Stimulated activated memory B cell treated with anti-CD40 and anti-IgM and Interleukin-4, amounts not matched to agents 10 μg/mL and 1 μg/mL and 100 μg/mL, for 72 hours (primary cell): Measurements from ENCODE around the gene RASSF4.
A peak's percentile ranks its signal among the peaks of the same experiment; 100 is the strongest.

Source experiments
- ATAC-seq: fragments of 150-1000 bp; cut with Tn5 transposase; 2 replicates; pipeline ENCODE4 v1.10.0; 2021
- H3K27ac Mint-ChIP-seq: one replicate; pipeline ENCODE4 v1.8.0; 2022; ENCODE audit warnings: mild to moderate bottlenecking, mixed read lengths
- H3K27me3 Mint-ChIP-seq: one replicate; pipeline ENCODE4 v1.8.0; 2022; ENCODE audit warnings: mixed read lengths
- H3K36me3 Mint-ChIP-seq: one replicate; pipeline ENCODE4 v1.8.0; 2022; ENCODE audit warnings: mixed read lengths
- H3K4me1 Mint-ChIP-seq: one replicate; pipeline ENCODE4 v1.8.0; 2022; ENCODE audit warnings: mixed read lengths
- H3K4me3 Mint-ChIP-seq: one replicate; pipeline ENCODE4 v1.8.0; 2022; ENCODE audit warnings: mild to moderate bottlenecking, moderate library complexity, mixed read lengths
- H3K9me3 Mint-ChIP-seq: one replicate; pipeline ENCODE4 v1.8.0; 2022; ENCODE audit warnings: mixed read lengths

Gene RASSF4

GRCh38 chr10:44991571-44991970 lies 32.0 kb downstream of the RASSF4 start:
- Mint-ChIP-seq H3K27ac (no peak overlapping the region), H3K4me1 (no peaks in the 10 kb centered on the region), H3K4me3 (no peak overlapping the region), H3K27me3 (peaks cover 44% of the 10 kb centered on the region), H3K36me3 (peaks cover 5% of the 10 kb centered on the region), H3K9me3 (no peaks in the 10 kb centered on the region)
- ATAC-seq, result no peak

GRCh38 chr10:44992070-44992731 lies 32.6 kb downstream of the RASSF4 start:
- peaks cover 5% of the 10 kb centered on the region for H3K36me3 Mint-ChIP-seq
- no peak for ATAC-seq
- H3K27ac Mint-ChIP-seq, result no peak overlapping the region
- no peak overlapping the region for H3K4me3 Mint-ChIP-seq
- H3K9me3 Mint-ChIP-seq, result no peaks in the 10 kb centered on the region
- no peaks in the 10 kb centered on the region for H3K4me1 Mint-ChIP-seq
- H3K27me3 Mint-ChIP-seq, result peaks cover 44% of the 10 kb centered on the region

- H3K4me1 Mint-ChIP-seq, result no peaks in the 10 kb centered on the region
- H3K4me3 Mint-ChIP-seq, result no peak overlapping the region
- no peak overlapping the region for H3K27ac Mint-ChIP-seq
- peaks cover 5% of the 10 kb centered on the region for H3K36me3 Mint-ChIP-seq
- no peaks in the 10 kb centered on the region for H3K9me3 Mint-ChIP-seq
- no peak for ATAC-seq
- H3K27me3 Mint-ChIP-seq, result peaks cover 44% of the 10 kb centered on the region
These were observed 33.2 kb downstream of the RASSF4 start for GRCh38 chr10:44992732-44993225.

- no peak for ATAC-seq
- no peak overlapping the region for H3K4me3 Mint-ChIP-seq
- no peak overlapping the region for H3K27ac Mint-ChIP-seq
- peaks cover 5% of the 10 kb centered on the region for H3K36me3 Mint-ChIP-seq
- H3K27me3 Mint-ChIP-seq, result peaks cover 44% of the 10 kb centered on the region
- H3K4me1 Mint-ChIP-seq, result no peaks in the 10 kb centered on the region
- no peaks in the 10 kb centered on the region for H3K9me3 Mint-ChIP-seq
These were observed 33.8 kb downstream of the RASSF4 start for GRCh38 chr10:44993226-44993921.

- H3K4me1 Mint-ChIP-seq, result no peaks in the 10 kb centered on the region
- no peak overlapping the region for H3K27ac Mint-ChIP-seq
- no peaks in the 10 kb centered on the region for H3K9me3 Mint-ChIP-seq
- no peak overlapping the region for H3K4me3 Mint-ChIP-seq
- H3K36me3 Mint-ChIP-seq, result peaks cover 5% of the 10 kb centered on the region
- no peak for ATAC-seq
- H3K27me3 Mint-ChIP-seq, result peaks cover 43% of the 10 kb centered on the region
These were observed 34.5 kb downstream of the RASSF4 start for GRCh38 chr10:44993922-44994751.

- H3K27me3 Mint-ChIP-seq, result peaks cover 35% of the 10 kb centered on the region
- H3K4me3 Mint-ChIP-seq, result no peak overlapping the region
- H3K36me3 Mint-ChIP-seq, result peaks cover 5% of the 10 kb centered on the region
- H3K4me1 Mint-ChIP-seq, result peaks cover 5% of the 10 kb centered on the region
- no peaks in the 10 kb centered on the region for H3K9me3 Mint-ChIP-seq
- ATAC-seq, result no peak
- no peak overlapping the region for H3K27ac Mint-ChIP-seq
These were observed 35.3 kb downstream of the RASSF4 start for GRCh38 chr10:44994752-44995530.

GRCh38 chr10:44995581-44995913 lies 35.9 kb downstream of the RASSF4 start:
- Mint-ChIP-seq H3K9me3 (no peaks in the 10 kb centered on the region), H3K27ac (no peak overlapping the region), H3K4me1 (peaks cover 11% of the 10 kb centered on the region), H3K36me3 (peaks cover 5% of the 10 kb centered on the region), H3K27me3 (peaks cover 29% of the 10 kb centered on the region), H3K4me3 (no peak overlapping the region)
- no peak for ATAC-seq

- Mint-ChIP-seq H3K27me3 (peaks cover 27% of the 10 kb centered on the region), H3K4me1 (peaks cover 12% of the 10 kb centered on the region), H3K9me3 (no peaks in the 10 kb centered on the region), H3K27ac (no peak overlapping the region), H3K36me3 (peaks cover 5% of the 10 kb centered on the region), H3K4me3 (no peak overlapping the region)
- no peak for ATAC-seq
These were observed 36.5 kb downstream of the RASSF4 start for GRCh38 chr10:44995914-44996669.

- H3K4me1 Mint-ChIP-seq, result peaks cover 14% of the 10 kb centered on the region
- H3K36me3 Mint-ChIP-seq, result peaks cover under 1% of the 10 kb centered on the region
- H3K27me3 Mint-ChIP-seq, result peaks cover 18% of the 10 kb centered on the region
- ATAC-seq, result no peak
- no peak overlapping the region for H3K27ac Mint-ChIP-seq
- H3K4me3 Mint-ChIP-seq, result no peak overlapping the region
- no peaks in the 10 kb centered on the region for H3K9me3 Mint-ChIP-seq
These were observed 37.6 kb downstream of the RASSF4 start for GRCh38 chr10:44997105-44997748.

- Mint-ChIP-seq H3K27me3 (peaks cover 8% of the 10 kb centered on the region), H3K9me3 (peaks cover 2% of the 10 kb centered on the region), H3K27ac (no peak overlapping the region), H3K36me3 (peaks cover 10% of the 10 kb centered on the region), H3K4me1 (peaks cover 20% of the 10 kb centered on the region), H3K4me3 (no peak overlapping the region)
- ATAC-seq, result no peak
These were observed 38.6 kb downstream of the RASSF4 start for GRCh38 chr10:44998146-44998631.

- Mint-ChIP-seq H3K4me1 (peaks cover 20% of the 10 kb centered on the region), H3K9me3 (peaks cover 2% of the 10 kb centered on the region), H3K27ac (peak overlapping the region; percentile 95), H3K36me3 (peaks cover 31% of the 10 kb centered on the region), H3K4me3 (peak overlapping the region; percentile 83), H3K27me3 (no peaks in the 10 kb centered on the region)
- peak; percentile 1 for ATAC-seq
These were observed 40.6 kb downstream of the RASSF4 start for GRCh38 chr10:45000138-45000751.

- ATAC-seq, result peak; percentile 94
- Mint-ChIP-seq H3K4me1 (peaks cover 20% of the 10 kb centered on the region), H3K4me3 (peak within 1 kb of the TSS; percentile 83), H3K36me3 (peaks cover 37% of the 10 kb centered on the region), H3K27me3 (no peaks in the 10 kb centered on the region), H3K27ac (peak within 1 kb of the TSS; percentile 95), H3K9me3 (peaks cover 2% of the 10 kb centered on the region)
These were observed 41.3 kb downstream of the RASSF4 start, which contains the start of gene ZNF22 for GRCh38 chr10:45000752-45001380. Gene ZNF22, plus strand, starts transcription at chr10:45000923. Its CDS starts 2,446 bp downstream, at chr10:45003369.
